GM19455 (cell line): ENCODE measurements around the gene C3orf18.

Source experiments
- ATAC-seq: cut with Tn5 transposase; IDR thresholded peaks from one replicate; pipeline ENCODE4 v1.9.1; 2021; ENCODE audit not compliant: unreplicated experiment

The C3orf18 gene

GRCh38 chr3:50581459-50581842 lies 13.9 kb upstream of the C3orf18 start:
- ATAC-seq = no peak

GRCh38 chr3:50580683-50581458 lies 13.3 kb upstream of the C3orf18 start:
- ATAC-seq = no peak

DNA sequence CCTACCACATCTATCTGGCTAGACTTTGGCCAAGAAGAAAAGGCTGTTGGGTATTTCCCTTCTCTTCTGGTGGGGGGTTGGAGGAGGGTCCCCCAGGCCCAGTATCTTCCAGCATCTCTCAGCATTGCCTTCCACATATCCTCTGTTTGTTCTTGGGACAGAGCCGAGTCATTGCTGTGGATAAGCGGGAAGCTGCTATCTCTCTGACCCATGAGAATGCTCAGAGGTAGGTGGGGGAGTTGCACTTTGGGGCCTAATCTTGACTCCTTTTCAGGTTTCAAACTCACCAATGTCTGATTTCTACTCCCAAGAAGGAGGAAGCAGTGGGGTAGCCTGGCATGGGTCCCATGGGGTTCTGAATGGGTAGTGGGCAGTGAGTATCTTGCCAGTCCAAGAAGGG lies 9.8 kb upstream of the C3orf18 start:
- ATAC-seq = no peak

- ATAC-seq = no peak
Measured at GRCh38 chr3:50575372-50575771, 7.8 kb upstream of the C3orf18 start.

GRCh38 chr3:50574444-50574831 lies 6.9 kb upstream of the C3orf18 start:
- ATAC-seq = no peak

GRCh38 chr3:50573566-50574443 lies 6.3 kb upstream of the C3orf18 start:
- ATAC-seq = no peak

GRCh38 chr3:50572801-50573371 lies 5.3 kb upstream of the C3orf18 start:
- no peak for ATAC-seq

GRCh38 chr3:50572158-50572557 lies 4.6 kb upstream of the C3orf18 start:
- ATAC-seq = no peak

GRCh38 chr3:50571486-50571885 lies 3.9 kb upstream of the C3orf18 start:
- ATAC-seq = no peak

- no peak for ATAC-seq
Measured at GRCh38 chr3:50570508-50571279, 3.1 kb upstream of the C3orf18 start.

- ATAC-seq = peak; percentile 66
Measured at GRCh38 chr3:50568947-50569749, 1.6 kb upstream of the C3orf18 start, which contains the start of gene HEMK1. HEMK1 (plus strand) TSS chr3:50569522; CDS start chr3:50571105, 1,583 bp downstream.

DNA sequence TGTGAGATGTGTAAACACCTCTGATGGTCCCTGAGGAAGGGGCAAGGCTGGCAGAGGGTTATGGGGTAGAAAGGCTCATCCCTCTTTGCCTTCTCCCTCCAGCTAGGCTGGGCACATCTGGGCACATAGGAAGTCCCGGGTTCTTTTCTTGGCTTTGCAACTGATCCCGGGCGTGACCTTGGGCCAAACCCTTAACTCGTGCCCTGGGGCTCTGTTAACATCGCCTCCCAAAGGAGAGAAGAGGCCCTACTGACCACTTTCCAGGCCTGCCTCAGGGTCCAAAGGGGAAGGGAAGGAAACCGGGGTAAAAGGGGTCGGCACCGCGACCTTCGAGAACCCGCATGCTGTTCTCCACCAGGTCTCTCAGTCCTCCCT lies 549 bp downstream of the C3orf18 start:
- no peak for ATAC-seq

DNA sequence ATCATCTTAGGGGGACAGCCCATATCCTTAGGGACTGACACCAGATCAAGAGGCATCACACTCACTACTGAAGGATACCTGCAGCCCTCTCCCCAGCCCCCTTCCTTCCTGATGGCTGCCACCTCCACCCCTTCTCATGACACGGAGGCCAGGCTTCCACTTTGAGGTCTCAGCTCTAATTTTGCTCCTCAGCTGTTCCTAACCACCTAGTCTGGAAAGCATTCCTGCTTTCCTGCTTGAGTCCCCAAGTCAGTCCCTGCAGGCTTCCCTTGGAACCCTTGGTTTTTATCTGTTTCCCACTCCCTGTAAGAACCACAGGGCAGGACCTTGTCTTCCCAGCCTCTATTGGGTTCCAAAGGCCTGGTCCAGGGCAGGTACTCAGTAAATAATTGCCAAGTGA lies 3.2 kb downstream of the C3orf18 start:
- ATAC-seq = no peak

DNA sequence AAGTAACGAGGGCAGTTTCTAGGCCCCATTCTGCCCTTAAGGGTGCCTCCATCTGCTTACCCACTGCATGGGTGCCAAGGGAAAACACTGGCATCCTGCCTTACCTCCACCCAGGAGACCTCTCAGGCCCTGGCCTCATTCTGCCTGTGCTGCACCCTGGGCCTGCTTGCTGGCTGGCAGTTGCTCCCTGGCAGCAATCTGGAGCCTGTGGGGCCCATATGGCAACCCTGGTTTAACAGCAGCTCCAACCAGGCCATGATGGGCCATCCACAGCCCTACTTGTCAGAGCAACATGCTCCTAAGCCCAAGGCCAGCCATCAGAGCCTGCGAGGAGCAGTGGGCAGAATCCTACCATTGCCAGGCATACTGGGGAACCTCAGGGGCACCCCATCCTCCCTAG lies 3.7 kb downstream of the C3orf18 start:
- no peak for ATAC-seq

- ATAC-seq = no peak
Measured at GRCh38 chr3:50562861-50563260, 4.7 kb downstream of the C3orf18 start.

- ATAC-seq = no peak
Measured at GRCh38 chr3:50559702-50560101, 7.8 kb downstream of the C3orf18 start.

DNA sequence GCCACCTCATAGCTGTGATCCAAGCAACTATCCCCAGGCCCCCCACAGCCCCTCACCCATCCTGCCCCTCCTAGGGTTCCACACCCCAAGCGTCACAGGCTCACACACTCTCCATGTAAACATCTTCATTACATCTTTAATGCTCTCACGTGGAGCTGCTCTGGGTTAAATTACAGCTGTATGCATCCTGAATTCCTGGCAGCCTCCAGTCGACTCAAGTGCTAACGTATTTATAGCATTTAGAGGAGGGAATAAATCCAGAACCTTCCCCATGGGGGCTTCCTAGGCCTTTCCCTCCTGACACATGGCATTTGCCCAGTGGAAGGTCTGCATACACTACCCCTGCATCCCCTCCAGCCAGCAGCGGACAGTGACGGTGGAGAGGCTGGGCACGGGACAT lies 9.6 kb downstream of the C3orf18 start:
- no peak for ATAC-seq

DNA sequence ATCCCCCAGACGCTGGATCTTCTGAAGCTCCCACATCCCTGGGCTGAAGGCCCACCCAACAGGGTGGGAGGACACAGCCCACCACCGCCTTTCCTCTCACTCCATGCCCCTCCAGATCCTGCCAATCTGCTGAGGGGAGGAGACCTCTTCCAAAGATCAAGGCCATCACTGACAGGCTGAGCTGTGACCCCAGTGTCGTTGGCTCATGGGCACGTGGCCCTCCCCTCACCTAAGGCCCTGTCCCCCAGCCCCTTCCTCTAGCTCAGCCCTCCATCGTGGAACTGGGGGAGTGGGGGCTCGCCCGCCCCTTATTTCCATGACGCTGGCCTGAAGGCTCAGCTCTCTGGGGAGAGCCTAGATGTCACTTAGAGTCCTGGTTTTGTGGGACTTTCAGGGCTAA lies 10.4 kb downstream of the C3orf18 start:
- ATAC-seq = no peak

- ATAC-seq = no peak
Measured at GRCh38 chr3:50554553-50554952, 13.0 kb downstream of the C3orf18 start.

GRCh38 chr3:50552598-50552997 lies 14.9 kb downstream of the C3orf18 start:
- ATAC-seq = no peak
